Left renal pelvis (tissue), 4 donors: Measurements from ENCODE around the gene IGSF6. TPM values are rescaled to one million over a fixed set of nuclear protein-coding genes. Genes with fewer than 3 reads are reported as not detected.
"Not testable (repeated sequence)": the region's sequence is repeated elsewhere in the genome, so short reads cannot be mapped to it uniquely, and the experiment has no call there.

Experiments used
- DNase-seq, 4 donors: peaks; one replicate each; pipeline ENCODE4 v3.0.0-alpha.2; 2013; ENCODE audit warnings: low read depth in 4 of 4, low spot score in 3 of 4
- polyA plus RNA-seq, 4 donors: library from polyadenylated mRNA; unstranded; fragments of 120-200 nt; gene quantifications; one replicate each; pipeline ENCODE4 v1.2.1, GENCODE V29; 2013; ENCODE audit not compliant: insufficient read length in 4 of 4

IGSF6 gene
- polyA plus RNA-seq, 4 donors, result 2.7 to 7.6 (median 5.0) TPM

- DNase-seq, result no peak
These were observed 43.6 kb downstream of the IGSF6 start for GRCh38 chr16:21608639-21609328.

- not testable (repeated sequence) for DNase-seq
These were observed 46.6 kb downstream of the IGSF6 start for GRCh38 chr16:21605848-21606247.

- DNase-seq, result no peak
These were observed 48.5 kb downstream of the IGSF6 start for GRCh38 chr16:21603928-21604327.

- DNase-seq, result no peak
These were observed 49.6 kb downstream of the IGSF6 start for GRCh38 chr16:21602785-21603184.

- no peak for DNase-seq
These were observed 52.2 kb downstream of the IGSF6 start for GRCh38 chr16:21600031-21600773.

- peak; percentile 89 to 93 (median 90) for DNase-seq
These were observed 53.0 kb downstream of the IGSF6 start, which contains the start of gene METTL9 for GRCh38 chr16:21599122-21600030. TSS of gene METTL9 (plus strand) at chr16:21599577. CDS start at chr16:21599734, 157 bp downstream.

GRCh38 chr16:21598701-21599121 lies 53.7 kb downstream of the IGSF6 start:
- DNase-seq, result no peak

GRCh38 chr16:21598206-21598605 lies 54.2 kb downstream of the IGSF6 start:
- no peak for DNase-seq

GRCh38 chr16:21597561-21598030 lies 54.8 kb downstream of the IGSF6 start:
- DNase-seq, result no peak

GRCh38 chr16:21593530-21594289 lies 58.7 kb downstream of the IGSF6 start:
- no peak for DNase-seq

GRCh38 chr16:21592191-21592590 lies 60.2 kb downstream of the IGSF6 start:
- DNase-seq, result no peak

- no peak for DNase-seq
These were observed 61.6 kb downstream of the IGSF6 start for GRCh38 chr16:21590796-21591195.

GRCh38 chr16:21590287-21590686 lies 62.1 kb downstream of the IGSF6 start:
- DNase-seq, result no peak

GRCh38 chr16:21589551-21589950 lies 62.9 kb downstream of the IGSF6 start:
- no peak for DNase-seq

Other genes with a start within 250 kb of the IGSF6 start
- 100 to 1,000 TPM; 146 to 285 (median 255) TPM for gene METTL9, start 53.0 kb downstream of the IGSF6 start, polyA plus RNA-seq
- under 1 TPM; 0.13 to 0.20 (median 0.17) TPM for gene OTOA, start 11.4 kb upstream of the IGSF6 start, polyA plus RNA-seq
- 100 to 1,000 TPM in 1 of 4 donors, 10 to 100 TPM in 3; 39.3 to 144 (median 70.2) TPM for gene NPIPB4, start 205.1 kb upstream of the IGSF6 start, polyA plus RNA-seq